Heart left ventricle (tissue), 13 donors: ENCODE data around the gene HOXB3.

Experiments used
- POLR2A ChIP-seq, 2 donors: fragments of 450-650 bp; IDR thresholded peaks; one replicate each; pipeline ENCODE4 v1.6.1; 2017; ENCODE audit warnings: antibody characterized with exemption in 2 of 2, mild to moderate bottlenecking in 2 of 2, moderate library complexity in 2 of 2
- TF ChIP-seq, protein P1 (sequence below), 12 donors: fragments of 200-600 bp; sonication (generic) in 4 of 12; IDR thresholded peaks; one replicate each; pipeline versions ENCODE4 v1.5.0 to v1.8.0; 2018 to 2022; ENCODE audit warnings: antibody characterized with exemption in 12 of 12, mild to moderate bottlenecking in 5 of 12
- donor health status: ischemic (EF 13 %, LVEDD 7.1; RV severe dilation, severe dysfunction).
- donor health status: DM: no; HTN: yes; CAD: no.
- donor health status: DM: no; HTN: no; CAD: no.
- donor health status: ischemic (EF 25% LVEDD 6.9; RV normal size, moderate dysfunction).
- donor health status: ischemic (EF 25% LVEDD 5.7; RV mildly dilated, moderate dysfunction).
- donor health status: ischemic (EF 35%, LVEDD 5.7; RV mildly dilated, moderate dysfunction).
- donor health status: nonischemic (EF 11% LVEDD 7.7; RV severe dilation, severe dysfunction).
- donor health status: DM: yes; HTN: yes; CAD: no.
- donor health status: PGD.
- donor health status: ischemic (EF 29% LVEDD 5.4; RV normal size, mild dysfunction).
- donor health status: nonischemic (EF 23%, LVEDD 6.1; RV moderate dilation, normal function).

DNA sequence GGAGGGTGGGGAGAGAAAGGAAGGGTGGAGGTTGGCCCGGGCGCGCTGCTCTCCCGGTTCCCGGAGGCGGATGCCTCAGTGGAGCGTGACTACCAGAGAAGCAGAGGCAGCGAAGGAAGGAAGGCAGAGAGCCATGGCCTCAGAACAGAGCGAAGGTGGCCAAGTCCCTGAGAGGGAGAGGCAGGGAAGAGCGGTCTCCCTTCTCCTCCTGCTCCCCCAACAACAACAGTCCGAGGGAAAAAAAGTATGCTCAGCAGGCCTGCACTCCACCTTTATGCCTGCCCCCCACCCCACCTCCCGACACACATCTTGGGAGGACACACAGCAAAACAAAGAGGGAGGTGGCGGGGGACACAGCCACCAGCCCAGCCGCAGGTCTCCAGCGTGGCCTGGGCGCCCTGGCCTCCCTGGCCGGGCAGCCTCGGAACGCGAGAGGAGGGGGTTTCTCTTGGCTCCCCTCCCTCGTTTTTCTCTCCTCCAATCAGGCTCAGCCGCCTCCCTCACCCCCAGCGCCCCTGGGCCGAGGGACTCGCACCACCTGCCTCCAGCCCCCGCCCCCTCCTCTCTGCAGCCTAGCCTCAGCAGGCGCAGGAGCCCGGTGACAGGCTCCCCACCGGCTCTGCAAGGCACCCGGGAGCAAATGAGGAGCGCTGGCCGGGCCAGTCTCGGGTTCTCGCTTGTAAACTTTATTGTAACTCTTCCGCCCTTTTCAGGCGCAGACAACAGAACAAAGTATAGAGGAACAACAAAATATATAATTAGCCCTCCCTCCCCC lies 21.8 kb upstream of the HOXB3 start:
- no peak for TF ChIP-seq POLR2A (IDR thresholded peaks at IDR 0.05)
- TF ChIP-seq, protein P1, sequence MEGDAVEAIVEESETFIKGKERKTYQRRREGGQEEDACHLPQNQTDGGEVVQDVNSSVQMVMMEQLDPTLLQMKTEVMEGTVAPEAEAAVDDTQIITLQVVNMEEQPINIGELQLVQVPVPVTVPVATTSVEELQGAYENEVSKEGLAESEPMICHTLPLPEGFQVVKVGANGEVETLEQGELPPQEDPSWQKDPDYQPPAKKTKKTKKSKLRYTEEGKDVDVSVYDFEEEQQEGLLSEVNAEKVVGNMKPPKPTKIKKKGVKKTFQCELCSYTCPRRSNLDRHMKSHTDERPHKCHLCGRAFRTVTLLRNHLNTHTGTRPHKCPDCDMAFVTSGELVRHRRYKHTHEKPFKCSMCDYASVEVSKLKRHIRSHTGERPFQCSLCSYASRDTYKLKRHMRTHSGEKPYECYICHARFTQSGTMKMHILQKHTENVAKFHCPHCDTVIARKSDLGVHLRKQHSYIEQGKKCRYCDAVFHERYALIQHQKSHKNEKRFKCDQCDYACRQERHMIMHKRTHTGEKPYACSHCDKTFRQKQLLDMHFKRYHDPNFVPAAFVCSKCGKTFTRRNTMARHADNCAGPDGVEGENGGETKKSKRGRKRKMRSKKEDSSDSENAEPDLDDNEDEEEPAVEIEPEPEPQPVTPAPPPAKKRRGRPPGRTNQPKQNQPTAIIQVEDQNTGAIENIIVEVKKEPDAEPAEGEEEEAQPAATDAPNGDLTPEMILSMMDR (IDR thresholded peaks at IDR 0.05): no peak
